HTR-8/SVneo (cell line): ENCODE measurements around the gene NUP214.
"Not testable (repeated sequence)": the region's sequence is repeated elsewhere in the genome, so short reads cannot be mapped to it uniquely, and the experiment has no call there.

Source experiments
- DNase-seq: peaks from one replicate; pipeline ENCODE4 v3.0.0; 2011; ENCODE audit warnings: low spot score, mixed read lengths; ENCODE audit not compliant: insufficient read length
- FAIRE-seq: peaks from 2 replicates; lab custom pipeline; 2011; peaks lifted over from hg19 to GRCh38; lab: Jason Lieb, UNC

NUP214 gene

GRCh38 chr9:131252120-131252519, 126.7 kb downstream of the NUP214 start:
- DNase-seq (no peak), FAIRE-seq (no peak)

GRCh38 chr9:131253891-131254491, 128.6 kb downstream of the NUP214 start:
- no peak for FAIRE-seq

GRCh38 chr9:131254626-131255025, 129.2 kb downstream of the NUP214 start:
- no peak for DNase-seq
- FAIRE-seq = no peak

More at GRCh38 chr9:131253891-131254491, 128.6 kb downstream of the NUP214 start:
- no peak for DNase-seq

GRCh38 chr9:131255676-131256197, 130.4 kb downstream of the NUP214 start:
- DNase-seq (no peak), FAIRE-seq (no peak)

- DNase-seq = no peak
- no peak for FAIRE-seq
Observed at GRCh38 chr9:131257266-131258025, 132.1 kb downstream of the NUP214 start.

GRCh38 chr9:131258186-131258585, 132.8 kb downstream of the NUP214 start:
- no peak for DNase-seq
- no peak for FAIRE-seq

GRCh38 chr9:131258698-131259431, 133.5 kb downstream of the NUP214 start:
- DNase-seq (no peak), FAIRE-seq (no peak)

GRCh38 chr9:131259432-131259898, 134.1 kb downstream of the NUP214 start:
- no peak for DNase-seq

GRCh38 chr9:131259916-131260597, 134.7 kb downstream of the NUP214 start:
- DNase-seq (no peak), FAIRE-seq (no peak)

More at GRCh38 chr9:131259432-131259898, 134.1 kb downstream of the NUP214 start:
- no peak for FAIRE-seq

GRCh38 chr9:131260751-131261452, 135.5 kb downstream of the NUP214 start:
- no peak for DNase-seq
- no peak for FAIRE-seq

GRCh38 chr9:131262327-131263032, 137.1 kb downstream of the NUP214 start:
- DNase-seq = no peak
- FAIRE-seq = no peak

GRCh38 chr9:131263033-131263343, 137.6 kb downstream of the NUP214 start:
- DNase-seq, FAIRE-seq: not testable (repeated sequence)

GRCh38 chr9:131263701-131264100, 138.3 kb downstream of the NUP214 start:
- no peak for FAIRE-seq
- no peak for DNase-seq

- DNase-seq (no peak), FAIRE-seq (no peak)
Observed at GRCh38 chr9:131264231-131264630, 138.8 kb downstream of the NUP214 start.

GRCh38 chr9:131266266-131267229, 141.2 kb downstream of the NUP214 start:
- DNase-seq (no peak), FAIRE-seq (no peak)

GRCh38 chr9:131270171-131271015, 145.0 kb downstream of the NUP214 start:
- DNase-seq (no peak), FAIRE-seq (no peak)

- not testable (repeated sequence) for FAIRE-seq, DNase-seq
Observed at GRCh38 chr9:131271016-131271273, 145.6 kb downstream of the NUP214 start.
